ENCODE measurements around the gene ENTPD6.

ENTPD6 gene

DNA sequence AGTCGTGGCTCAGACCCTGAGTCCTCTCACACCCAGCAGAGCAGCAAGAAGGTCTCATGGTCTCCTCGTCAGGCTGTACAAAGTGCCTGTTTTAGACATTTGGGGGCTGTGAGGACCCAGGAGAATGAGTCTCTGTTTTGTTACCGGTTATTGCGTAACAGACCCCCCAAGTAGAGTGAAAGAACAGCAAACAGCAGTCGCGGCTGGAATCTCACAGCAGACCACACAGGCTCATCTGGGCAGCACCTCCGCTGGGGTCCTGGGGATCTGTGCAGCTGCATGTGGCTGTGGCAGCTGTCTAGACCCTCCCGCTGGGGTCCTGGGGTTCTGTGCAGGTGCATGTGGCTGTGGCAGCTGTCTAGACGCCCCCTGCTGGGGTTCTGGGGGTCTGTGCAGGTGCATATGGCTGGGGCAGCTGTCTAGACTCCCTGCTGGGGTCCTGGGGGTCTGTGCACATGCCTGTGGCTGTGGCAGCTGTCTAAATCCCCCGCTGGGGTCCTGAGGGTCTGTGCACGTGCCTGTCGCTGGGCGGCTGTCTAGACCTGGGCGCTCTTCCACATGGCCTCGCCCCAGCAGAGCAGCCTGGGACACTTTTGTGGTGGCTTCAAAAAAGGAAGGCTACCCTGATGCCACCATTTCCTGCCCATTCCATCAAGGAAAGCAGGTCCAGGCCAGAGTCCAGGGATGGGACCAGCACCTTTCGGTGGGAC lies 24.7 kb downstream of the ENTPD6 start:
- Histone ChIP-seq H3K27me3 (replicated peaks; ENCODE audit: control insufficient read depth, insufficient read depth, low read length) (no peaks in the 10 kb centered on the region), H3K9me3 (ENCODE audit: control insufficient read depth, low read length) (no peaks in the 10 kb centered on the region), H3K4me1 (ENCODE audit: control insufficient read depth, insufficient read depth, low read length) (peaks cover 15% of the 10 kb centered on the region), H3K9ac (ENCODE audit: low read length) (no peak overlapping the region), H3K36me3 (ENCODE audit: control insufficient read depth, insufficient read depth, low read length, severe bottlenecking) (peaks cover 42% of the 10 kb centered on the region), H3K4me3 (ENCODE audit: low read length) (no peak overlapping the region)
- no peak for DNase-seq (ENCODE audit: low read depth)

DNA sequence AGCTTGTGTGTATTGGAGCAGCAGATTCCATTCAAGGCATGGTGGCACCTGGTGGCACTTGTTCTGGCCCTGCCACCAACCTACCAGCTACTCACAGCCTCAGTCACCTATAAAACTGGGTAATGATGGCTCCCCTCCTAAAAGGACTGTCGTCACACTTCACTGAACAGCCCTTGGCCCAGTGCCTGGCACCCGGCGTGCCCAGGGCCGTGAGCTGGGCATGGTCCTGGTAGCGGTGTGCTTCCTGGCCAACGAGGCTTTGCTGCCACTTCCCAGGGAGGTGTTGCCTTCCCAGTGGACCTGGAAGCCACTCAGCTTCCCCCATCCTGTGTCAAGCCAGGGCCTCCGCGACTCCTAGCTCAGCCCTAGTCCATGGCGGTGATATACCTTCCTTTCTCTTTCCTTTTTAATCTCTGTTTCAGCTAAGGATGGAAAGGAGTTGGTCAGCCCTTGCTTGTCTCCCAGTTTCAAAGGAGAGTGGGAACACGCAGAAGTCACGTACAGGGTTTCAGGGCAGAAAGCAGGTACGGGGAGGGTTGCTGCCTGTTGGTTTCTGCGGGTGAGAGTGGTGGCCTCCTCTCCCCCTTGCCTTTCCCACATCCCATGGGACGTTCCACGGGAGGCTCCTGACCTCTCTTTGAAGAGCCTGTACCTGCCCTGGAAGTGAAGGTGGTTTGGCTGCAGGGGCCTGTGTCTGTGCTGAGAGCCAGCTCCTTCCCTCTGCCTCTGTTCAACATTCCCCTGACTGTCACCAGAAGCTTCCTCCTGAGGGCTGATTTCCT lies 25.5 kb downstream of the ENTPD6 start:
- Histone ChIP-seq H3K9me3 (ENCODE audit: control insufficient read depth, low read length) (no peaks in the 10 kb centered on the region), H3K27me3 (replicated peaks; ENCODE audit: control insufficient read depth, insufficient read depth, low read length) (no peaks in the 10 kb centered on the region), H3K9ac (ENCODE audit: low read length) (no peak overlapping the region), H3K36me3 (ENCODE audit: control insufficient read depth, insufficient read depth, low read length, severe bottlenecking) (peaks cover 42% of the 10 kb centered on the region), H3K4me3 (ENCODE audit: low read length) (no peak overlapping the region), H3K4me1 (ENCODE audit: control insufficient read depth, insufficient read depth, low read length) (peaks cover 15% of the 10 kb centered on the region)
- no peak for DNase-seq (ENCODE audit: low read depth)

DNA sequence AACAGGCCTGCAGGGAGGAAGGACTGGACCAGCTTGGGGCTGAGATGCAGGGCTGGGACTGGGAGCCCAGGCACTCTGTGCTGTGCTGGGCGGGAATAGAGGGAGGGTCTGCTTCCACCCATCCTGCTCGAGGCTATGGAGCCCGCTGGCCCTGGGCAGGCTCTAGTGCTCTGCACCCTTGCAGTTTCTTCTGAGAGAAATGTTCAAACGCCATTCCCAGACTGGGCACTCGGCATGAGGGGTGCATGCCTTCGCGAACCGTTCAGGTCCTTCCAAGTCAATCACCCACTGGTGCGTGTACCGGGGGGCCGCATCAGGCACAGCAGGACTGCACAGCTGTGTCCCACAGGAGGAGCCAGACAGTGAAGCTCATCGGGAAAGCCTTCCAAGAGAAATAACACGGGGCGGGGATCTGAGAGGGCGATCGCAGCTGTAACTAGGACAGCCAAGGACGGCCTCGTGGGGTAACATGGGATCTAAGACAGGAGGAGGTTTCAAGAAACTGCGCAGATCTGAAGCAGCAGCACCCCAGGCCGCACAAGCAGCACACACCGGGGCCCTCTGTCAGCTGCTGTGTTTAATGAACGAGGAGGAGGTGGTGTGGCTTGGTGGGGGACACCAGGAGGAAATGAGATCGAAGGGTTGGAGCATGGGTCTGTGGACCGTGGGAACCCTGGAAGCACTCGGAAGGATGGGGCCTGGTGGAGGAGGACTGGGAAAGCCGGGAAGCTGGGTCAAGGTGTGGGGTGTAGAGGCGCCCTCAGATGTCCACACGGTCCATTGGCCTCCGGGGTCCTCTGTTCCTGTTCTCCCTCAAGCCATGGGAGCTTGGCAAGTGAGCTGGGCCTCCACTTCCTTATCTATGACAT lies 26.3 kb downstream of the ENTPD6 start:
- H3K9me3 ChIP-seq (ENCODE audit: control insufficient read depth, low read length), result no peaks in the 10 kb centered on the region
- H3K27me3 ChIP-seq (replicated peaks; ENCODE audit: control insufficient read depth, insufficient read depth, low read length), result no peaks in the 10 kb centered on the region
- no peak overlapping the region for H3K4me3 ChIP-seq (ENCODE audit: low read length)
- H3K9ac ChIP-seq (ENCODE audit: low read length), result peak overlapping the region; percentile 40
- peaks cover 16% of the 10 kb centered on the region for H3K4me1 ChIP-seq (ENCODE audit: control insufficient read depth, insufficient read depth, low read length)
- H3K36me3 ChIP-seq (ENCODE audit: control insufficient read depth, insufficient read depth, low read length, severe bottlenecking), result peaks cover 39% of the 10 kb centered on the region
- no peak for DNase-seq (ENCODE audit: low read depth)

DNA sequence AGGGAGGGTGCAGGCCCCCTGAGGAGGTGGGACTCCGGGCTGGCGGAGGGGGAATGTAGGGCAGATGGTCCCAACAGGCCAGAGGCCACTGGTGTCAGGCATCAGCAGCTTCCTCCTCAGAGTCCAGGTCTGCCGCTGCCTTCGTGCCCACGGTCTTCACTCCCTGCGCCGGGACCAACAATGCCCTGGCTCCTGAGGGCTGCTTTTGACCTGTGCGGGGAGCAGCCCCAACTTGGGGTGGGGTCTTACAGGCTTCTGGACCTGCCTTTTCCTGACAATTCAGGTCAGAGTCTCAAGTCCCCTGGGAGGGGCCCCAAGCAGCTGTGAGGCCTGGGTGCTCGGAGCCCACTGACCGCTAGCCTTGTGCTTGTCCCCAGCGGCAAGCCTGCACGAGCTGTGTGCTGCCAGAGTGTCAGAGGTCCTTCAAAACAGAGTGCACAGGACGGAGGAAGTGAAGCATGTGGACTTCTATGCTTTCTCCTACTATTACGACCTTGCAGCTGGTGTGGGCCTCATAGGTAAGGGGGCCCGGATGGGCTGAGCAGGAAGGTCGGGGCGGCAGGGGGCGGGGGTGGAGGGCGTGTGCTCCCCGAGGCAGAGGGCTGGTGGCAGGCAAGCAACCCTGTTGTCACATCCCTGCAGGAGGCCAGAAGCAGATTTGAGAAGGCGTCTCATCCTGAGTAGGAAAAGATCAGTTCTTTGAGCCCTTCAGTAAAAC lies 27.1 kb downstream of the ENTPD6 start:
- Histone ChIP-seq H3K36me3 (ENCODE audit: control insufficient read depth, insufficient read depth, low read length, severe bottlenecking) (peaks cover 31% of the 10 kb centered on the region), H3K9me3 (ENCODE audit: control insufficient read depth, low read length) (no peaks in the 10 kb centered on the region), H3K4me3 (ENCODE audit: low read length) (no peak overlapping the region), H3K4me1 (ENCODE audit: control insufficient read depth, insufficient read depth, low read length) (peaks cover 24% of the 10 kb centered on the region), H3K27me3 (replicated peaks; ENCODE audit: control insufficient read depth, insufficient read depth, low read length) (no peaks in the 10 kb centered on the region), H3K9ac (ENCODE audit: low read length) (no peak overlapping the region)
- no peak for DNase-seq (ENCODE audit: low read depth)

DNA sequence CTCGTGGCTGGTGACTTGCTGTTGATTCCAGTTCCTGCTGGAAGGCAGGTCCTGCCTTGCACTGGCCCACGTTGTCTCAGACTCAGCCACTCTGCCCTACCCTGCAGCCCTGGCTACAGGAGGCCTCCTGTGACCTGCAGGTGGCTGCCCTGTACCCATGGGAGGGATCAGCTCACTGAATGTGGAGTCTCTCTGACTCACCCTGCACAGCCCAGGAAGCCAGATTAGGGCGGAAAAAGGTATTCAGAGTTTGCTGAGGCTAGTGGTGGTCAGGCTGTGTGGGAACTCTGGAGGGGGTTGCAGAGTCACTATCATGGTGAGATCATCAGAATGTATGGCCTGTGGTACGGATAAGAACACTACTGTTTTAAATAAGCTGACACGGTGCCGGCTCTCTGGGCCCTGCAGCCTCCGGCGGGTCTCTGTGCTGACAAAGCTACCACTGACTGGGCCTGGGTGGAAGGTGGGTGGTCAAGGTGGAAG lies 27.7 kb downstream of the ENTPD6 start:
- DNase-seq (ENCODE audit: low read depth), result peak; percentile 72
- Histone ChIP-seq H3K4me1 (ENCODE audit: control insufficient read depth, insufficient read depth, low read length) (peaks cover 26% of the 10 kb centered on the region), H3K36me3 (ENCODE audit: control insufficient read depth, insufficient read depth, low read length, severe bottlenecking) (peaks cover 25% of the 10 kb centered on the region), H3K9me3 (ENCODE audit: control insufficient read depth, low read length) (no peaks in the 10 kb centered on the region), H3K4me3 (ENCODE audit: low read length) (no peak overlapping the region), H3K27me3 (replicated peaks; ENCODE audit: control insufficient read depth, insufficient read depth, low read length) (no peaks in the 10 kb centered on the region), H3K9ac (ENCODE audit: low read length) (no peak overlapping the region)

DNA sequence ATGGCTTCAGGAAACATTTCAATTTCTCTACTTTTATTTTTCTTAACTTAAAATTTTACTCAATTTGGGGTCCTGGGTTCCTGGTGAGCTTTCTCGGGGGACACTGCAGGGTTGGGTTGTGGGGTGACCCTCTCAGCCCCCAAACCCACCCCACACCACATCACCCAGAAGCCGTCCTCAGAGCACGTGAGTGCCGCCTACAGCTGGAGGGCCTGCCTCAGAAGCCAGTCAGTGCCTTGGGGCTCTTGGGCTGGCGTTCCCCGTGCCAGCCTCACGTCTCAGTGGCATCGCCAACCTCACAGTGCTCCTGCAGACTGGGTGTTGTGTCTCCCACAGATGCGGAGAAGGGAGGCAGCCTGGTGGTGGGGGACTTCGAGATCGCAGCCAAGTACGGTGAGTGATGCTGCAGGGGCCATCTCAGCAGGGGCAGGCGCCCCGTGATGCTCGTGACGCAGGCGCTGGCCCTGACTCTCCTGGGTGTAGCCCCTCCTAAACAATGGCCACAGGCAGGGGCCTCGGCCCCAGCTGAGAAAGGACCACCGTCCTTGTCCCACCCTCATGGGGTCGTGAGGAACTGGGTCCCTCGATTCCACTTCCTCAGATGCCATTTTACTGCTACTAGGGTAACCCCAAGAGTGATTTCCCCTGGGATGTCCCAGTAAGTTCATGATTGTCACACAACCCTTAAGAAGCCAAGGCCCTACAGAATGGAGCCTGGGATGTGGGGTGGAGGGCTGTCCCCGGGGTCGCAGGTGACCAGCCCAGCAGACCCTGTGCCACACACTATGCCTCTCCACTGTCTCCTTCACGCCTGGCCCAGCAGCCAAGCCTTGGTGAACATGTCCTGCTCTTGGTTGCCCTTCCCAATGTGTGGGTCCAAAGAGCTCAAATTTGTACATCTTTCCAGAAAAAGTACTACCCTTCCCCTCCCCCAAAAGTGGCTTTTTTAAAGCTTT lies 28.5 kb downstream of the ENTPD6 start:
- H3K9ac ChIP-seq (ENCODE audit: low read length), result no peak overlapping the region
- H3K4me1 ChIP-seq (ENCODE audit: control insufficient read depth, insufficient read depth, low read length), result peaks cover 26% of the 10 kb centered on the region
- H3K27me3 ChIP-seq (replicated peaks; ENCODE audit: control insufficient read depth, insufficient read depth, low read length), result no peaks in the 10 kb centered on the region
- no peak for DNase-seq (ENCODE audit: low read depth)
- no peaks in the 10 kb centered on the region for H3K9me3 ChIP-seq (ENCODE audit: control insufficient read depth, low read length)
- no peak overlapping the region for H3K4me3 ChIP-seq (ENCODE audit: low read length)
- peaks cover 16% of the 10 kb centered on the region for H3K36me3 ChIP-seq (ENCODE audit: control insufficient read depth, insufficient read depth, low read length, severe bottlenecking)

DNA sequence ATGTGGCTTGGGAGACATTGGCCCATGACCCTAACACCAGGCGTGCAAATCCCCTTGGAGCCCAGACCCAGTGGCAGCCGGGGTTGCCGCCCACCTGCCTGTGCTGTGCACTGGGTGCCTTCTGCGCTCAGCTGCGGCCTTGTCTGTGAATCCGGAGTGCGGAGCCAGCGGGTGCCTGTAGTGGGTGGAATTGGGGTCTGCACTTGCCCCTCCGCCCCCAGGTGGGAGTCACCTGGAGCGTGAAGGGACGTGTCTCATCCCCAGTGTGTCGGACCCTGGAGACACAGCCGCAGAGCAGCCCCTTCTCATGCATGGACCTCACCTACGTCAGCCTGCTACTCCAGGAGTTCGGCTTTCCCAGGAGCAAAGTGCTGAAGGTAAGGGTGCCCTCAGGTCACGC lies 29.4 kb downstream of the ENTPD6 start:
- H3K9ac ChIP-seq (ENCODE audit: low read length), result no peak overlapping the region
- no peak overlapping the region for H3K4me3 ChIP-seq (ENCODE audit: low read length)
- DNase-seq (ENCODE audit: low read depth), result no peak

DNA sequence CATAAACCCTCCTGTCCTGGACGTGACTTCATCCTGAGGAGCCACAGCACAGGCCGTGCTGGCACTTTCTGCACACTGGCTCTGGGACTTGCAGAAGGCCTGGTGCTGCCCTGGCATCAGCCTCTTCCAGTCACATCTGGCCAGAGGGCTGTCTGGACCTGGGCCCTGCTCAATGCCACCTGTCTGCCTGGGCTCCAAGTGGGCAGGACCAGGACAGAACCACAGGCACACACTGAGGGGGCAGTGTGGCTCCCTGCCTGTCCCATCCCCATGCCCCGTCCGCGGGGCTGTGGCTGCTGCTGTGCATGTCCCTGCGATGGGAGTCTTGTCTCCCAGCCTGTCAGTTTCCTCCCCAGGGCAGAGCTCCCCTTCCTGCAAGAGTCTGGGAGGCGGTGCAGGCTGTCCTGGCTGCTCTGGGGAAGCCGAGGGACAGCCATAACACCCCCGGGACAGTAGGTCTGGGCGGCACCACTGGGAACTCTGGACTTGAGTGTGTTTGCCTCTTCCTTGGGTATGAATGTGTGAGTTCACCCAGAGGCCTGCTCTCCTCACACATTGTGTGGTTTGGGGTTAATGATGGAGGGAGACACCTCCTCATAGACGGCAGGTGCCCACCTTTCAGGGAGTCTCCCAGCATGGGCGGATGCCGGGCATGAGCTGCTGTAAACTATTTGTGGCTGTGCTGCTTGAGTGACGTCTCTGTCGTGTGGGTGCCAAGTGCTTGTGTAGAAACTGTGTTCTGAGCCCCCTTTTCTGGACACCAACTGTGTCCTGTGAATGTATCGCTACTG lies 30.3 kb downstream of the ENTPD6 start:
- DNase-seq (ENCODE audit: low read depth), result no peak
- Histone ChIP-seq H3K9ac (ENCODE audit: low read length) (no peak overlapping the region), H3K9me3 (ENCODE audit: control insufficient read depth, low read length) (no peaks in the 10 kb centered on the region), H3K4me3 (ENCODE audit: low read length) (no peak overlapping the region), H3K36me3 (ENCODE audit: control insufficient read depth, insufficient read depth, low read length, severe bottlenecking) (peaks cover 12% of the 10 kb centered on the region), H3K4me1 (ENCODE audit: control insufficient read depth, insufficient read depth, low read length) (peaks cover 26% of the 10 kb centered on the region), H3K27me3 (replicated peaks; ENCODE audit: control insufficient read depth, insufficient read depth, low read length) (no peaks in the 10 kb centered on the region)

More for the DNA sequence above, 29.4 kb downstream of the ENTPD6 start:
- no peaks in the 10 kb centered on the region for H3K27me3 ChIP-seq (replicated peaks; ENCODE audit: control insufficient read depth, insufficient read depth, low read length)
- peaks cover 14% of the 10 kb centered on the region for H3K36me3 ChIP-seq (ENCODE audit: control insufficient read depth, insufficient read depth, low read length, severe bottlenecking)
- H3K4me1 ChIP-seq (ENCODE audit: control insufficient read depth, insufficient read depth, low read length), result peaks cover 26% of the 10 kb centered on the region
- no peaks in the 10 kb centered on the region for H3K9me3 ChIP-seq (ENCODE audit: control insufficient read depth, low read length)

DNA sequence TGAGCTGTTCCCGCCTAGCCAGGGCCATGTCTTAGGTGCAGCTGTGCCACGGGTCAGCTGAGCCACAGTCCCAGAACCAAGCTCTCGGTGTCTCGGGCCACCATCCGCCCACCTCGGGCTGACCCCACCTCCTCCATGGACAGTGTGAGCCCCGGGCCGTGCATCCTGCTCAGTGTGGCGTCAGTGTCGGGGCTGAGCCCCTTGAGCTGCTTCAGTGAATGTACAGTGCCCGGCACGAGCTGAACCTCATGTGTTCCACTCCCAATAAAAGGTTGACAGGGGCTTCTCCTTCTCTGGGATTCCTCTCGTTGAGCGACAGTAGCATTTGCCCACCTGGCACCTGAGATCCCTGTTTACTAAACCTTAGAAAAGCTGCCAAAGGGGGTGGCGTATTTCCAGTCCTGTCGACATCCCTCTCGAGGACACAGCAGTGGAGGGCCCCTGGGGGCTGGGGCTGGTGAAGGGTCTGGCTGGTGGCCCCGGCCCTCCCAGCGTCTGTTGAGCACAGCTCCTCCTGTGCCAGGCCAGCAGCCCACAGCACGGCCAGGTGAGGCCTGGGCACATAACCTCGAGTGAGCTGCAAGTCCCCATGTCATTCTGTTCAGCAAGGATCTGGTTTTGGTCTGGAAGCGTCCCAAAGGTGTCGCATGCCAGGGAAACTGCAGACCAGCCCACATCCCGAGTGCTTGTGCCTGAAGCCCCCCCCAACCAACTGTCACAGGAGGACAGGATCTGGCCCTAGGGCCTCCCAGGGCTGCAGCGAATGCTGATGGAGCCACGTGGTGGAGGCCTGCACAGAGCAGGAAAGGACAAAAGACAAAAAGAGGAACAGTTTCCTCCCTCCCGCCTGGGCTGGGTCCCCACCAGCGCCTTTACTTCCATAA lies 31.2 kb downstream of the ENTPD6 start:
- H3K4me3 ChIP-seq (ENCODE audit: low read length), result no peak overlapping the region
- peak overlapping the region; percentile 13 for H3K9ac ChIP-seq (ENCODE audit: low read length)
- no peaks in the 10 kb centered on the region for H3K9me3 ChIP-seq (ENCODE audit: control insufficient read depth, low read length)
- H3K27me3 ChIP-seq (replicated peaks; ENCODE audit: control insufficient read depth, insufficient read depth, low read length), result no peaks in the 10 kb centered on the region
- H3K4me1 ChIP-seq (ENCODE audit: control insufficient read depth, insufficient read depth, low read length), result peaks cover 20% of the 10 kb centered on the region
- DNase-seq (ENCODE audit: low read depth), result no peak
- peaks cover 12% of the 10 kb centered on the region for H3K36me3 ChIP-seq (ENCODE audit: control insufficient read depth, insufficient read depth, low read length, severe bottlenecking)
